Middle frontal gyrus (tissue), 1 donor: ENCODE results near the gene RCC2.

Source experiments
- DNase-seq: peaks from one replicate; pipeline ENCODE4 v3.0.0-alpha.2; 2015; ENCODE audit warnings: low spot score; ENCODE audit errors: extremely low spot score

The RCC2 gene

GRCh38 chr1:17442841-17443240 lies 3.4 kb upstream of the RCC2 start:
- DNase-seq, result no peak

GRCh38 chr1:17441993-17442357 lies 2.5 kb upstream of the RCC2 start:
- DNase-seq, result no peak

- no peak for DNase-seq
Observed at GRCh38 chr1:17441265-17441992, 2.0 kb upstream of the RCC2 start.

GRCh38 chr1:17440827-17441168 lies 1.3 kb upstream of the RCC2 start:
- DNase-seq, result no peak

GRCh38 chr1:17440074-17440826 lies 773 bp upstream of the RCC2 start:
- no peak for DNase-seq

GRCh38 chr1:17438318-17439249 lies 893 bp downstream of the RCC2 start:
- DNase-seq, result no peak

GRCh38 chr1:17437580-17438317 lies 1.7 kb downstream of the RCC2 start:
- no peak for DNase-seq

GRCh38 chr1:17437260-17437579 lies 2.3 kb downstream of the RCC2 start:
- DNase-seq, result no peak

GRCh38 chr1:17436380-17437174 lies 2.9 kb downstream of the RCC2 start:
- no peak for DNase-seq

- no peak for DNase-seq
Observed at GRCh38 chr1:17434601-17435000, 4.9 kb downstream of the RCC2 start.

- no peak for DNase-seq
Observed at GRCh38 chr1:17434016-17434415, 5.5 kb downstream of the RCC2 start.

- no peak for DNase-seq
Observed at GRCh38 chr1:17433261-17433660, 6.2 kb downstream of the RCC2 start.

- DNase-seq, result no peak
Observed at GRCh38 chr1:17432412-17432811, 7.1 kb downstream of the RCC2 start.

GRCh38 chr1:17429183-17429582 lies 10.3 kb downstream of the RCC2 start:
- DNase-seq, result no peak

GRCh38 chr1:17427696-17428660 lies 11.5 kb downstream of the RCC2 start:
- no peak for DNase-seq

GRCh38 chr1:17425806-17426600 lies 13.5 kb downstream of the RCC2 start:
- DNase-seq, result no peak

- DNase-seq, result no peak
Observed at GRCh38 chr1:17423781-17424245, 15.7 kb downstream of the RCC2 start.

GRCh38 chr1:17422461-17422860 lies 17.0 kb downstream of the RCC2 start:
- DNase-seq, result no peak
